ENCODE data around the gene RAMP2. TPM values are rescaled to one million over a fixed set of nuclear protein-coding genes. Genes with fewer than 3 reads are reported as not detected.

RAMP2 gene
- polyA plus RNA-seq, 2 of the 4 experiments (the other 2 are of a cell fraction) = 0.49 to 0.87 TPM

GRCh38 chr17:42779936-42780850, 19.2 kb downstream of the RAMP2 start, which contains the start of gene WNK4:
TSS of gene WNK4 (plus strand) at chr17:42780610. CDS start at chr17:42780699, 89 bp downstream.
- H3K4me3 ChIP-seq = no peak within 1 kb of the TSS
- H3K9me3 ChIP-seq = no peaks in the 10 kb centered on the region
- TF ChIP-seq ZNF302 (CRISPR knock-in tag; IDR thresholded peaks at IDR 0.05) (no peak), NR3C1 (IDR thresholded peaks at IDR 0.05) (no peak), RFX5 (IDR thresholded peaks at IDR 0.05) (no peak), PHF8 (IDR thresholded peaks at IDR 0.05; ENCODE audit: borderline replicate concordance, low read depth) (no peak), FOXS1 (CRISPR knock-in tag; IDR thresholded peaks at IDR 0.05) (no peak), TP53 (CRISPR knock-in tag; IDR thresholded peaks at IDR 0.05) (no peak), JUN (IDR thresholded peaks at IDR 0.05) (0 out of 5 replicates have a peak, but pooled peaks of 1 of the 2 experiments have one; percentile 34)
- H3K27ac ChIP-seq = peak within 1 kb of the TSS in 1 of 2 experiments; percentile 46; a peak in 3 of 6 replicates
- ATAC-seq (peak in 1 of 2 experiments; percentile 46; a peak in 3 of 6 replicates), FAIRE-seq (no peak), DNase-seq (ENCODE audit: low read depth in 1 of 2, low spot score in 1 of 2) (peak in 1 of 2 experiments; percentile 36)
- 80% methylated on average over 49 of the region's 65 CpGs for WGBS (ENCODE audit: missing lambda C conversion rate)
- H3K4me2 ChIP-seq = peak within 1 kb of the TSS; percentile 34
- H3K4me1 ChIP-seq = peaks cover 33% of the 10 kb centered on the region
- ChIA-PET POLR2A (interaction anchor here (1.5 kb wide), 1 partner anchor 44 kb away, joined by 5 read pairs; the partner anchor contains the start of gene BECN1), CTCF (interaction anchor here (0.6 to 2.1 kb wide), 8 partner anchors 14 to 202 kb away, joined by 3 to 8 read pairs (median 4); partner anchors contain the start of genes BECN1, CNTD1 and COA3)

- H3K9me3 ChIP-seq = no peaks in the 10 kb centered on the region
- H3K4me2 ChIP-seq = peak overlapping the region; percentile 34; the same call in 2 of the 3 replicates
- ATAC-seq (no peak), DNase-seq (ENCODE audit: low read depth in 1 of 2, low spot score in 1 of 2) (no peak), FAIRE-seq (no peak)
- ChIA-PET CTCF (interaction anchor here (0.6 to 2.1 kb wide), 8 partner anchors 8 to 222 kb away, joined by 3 to 8 read pairs (median 4); partner anchors contain the start of genes CNTD1, COA3 and VPS25), POLR2A (interaction anchor here (1.2 to 1.5 kb wide), 2 partner anchors 8 to 43 kb away, joined by 5 to 8 read pairs; partner anchors contain the start of genes BECN1 and VPS25)
- peaks cover 30% of the 10 kb centered on the region for H3K4me1 ChIP-seq
- peak overlapping the region in 1 of 2 experiments; percentile 75; a peak in 2 of 6 replicates for H3K27ac ChIP-seq
- WGBS (ENCODE audit: missing lambda C conversion rate) = 90% methylated on average over 25 of the region's 39 CpGs
- no peak for TF ChIP-seq POLR2A (IDR thresholded peaks at IDR 0.05; ENCODE audit: low read length)
- TF ChIP-seq ZNF302 (CRISPR knock-in tag; IDR thresholded peaks at IDR 0.05) = no peak
- no peak for TF ChIP-seq PHF8 (IDR thresholded peaks at IDR 0.05; ENCODE audit: borderline replicate concordance, low read depth)
- no peak for TF ChIP-seq EHF (CRISPR knock-in tag; IDR thresholded peaks at IDR 0.05)
- TF ChIP-seq POLR2AphosphoS2 (conservative IDR thresholded peaks at IDR 0.05; ENCODE audit: low read length) = no peak
- TF ChIP-seq KDM1A (IDR thresholded peaks at IDR 0.05; ENCODE audit: low read depth) = no peak
- TF ChIP-seq TFCP2L1 (CRISPR knock-in tag; IDR thresholded peaks at IDR 0.05) = no peak
- TF ChIP-seq JUNB (IDR thresholded peaks at IDR 0.05) = no peak
- TF ChIP-seq MYC (IDR thresholded peaks at IDR 0.05; ENCODE audit: borderline replicate concordance, low read length) = no peak
- no peak for TF ChIP-seq MAFK (IDR thresholded peaks at IDR 0.05; ENCODE audit: partially characterized antibody)
- no peak for TF ChIP-seq ZFP36 (IDR thresholded peaks at IDR 0.05; ENCODE audit: borderline replicate concordance, partially characterized antibody)
- TF ChIP-seq CHD2 (IDR thresholded peaks at IDR 0.05; ENCODE audit: low read length, partially characterized antibody) = no peak
- no peak for TF ChIP-seq RNF2 (IDR thresholded peaks at IDR 0.05; ENCODE audit: borderline replicate concordance, low read depth)
- no peak overlapping the region for H3K4me3 ChIP-seq
Measured at GRCh38 chr17:42780851-42781638, 20.0 kb downstream of the RAMP2 start.

GRCh38 chr17:42781639-42782165, 20.7 kb downstream of the RAMP2 start:
- DNase-seq (ENCODE audit: low read depth in 1 of 2, low spot score in 1 of 2) (no peak), FAIRE-seq (no peak), ATAC-seq (peak; percentile 3 to 10; a peak in 3 of 6 replicates)
- H3K4me1 ChIP-seq = peaks cover 30% of the 10 kb centered on the region
- no peaks in the 10 kb centered on the region for H3K9me3 ChIP-seq
- H3K4me3 ChIP-seq = no peak overlapping the region
- H3K27ac ChIP-seq = peak overlapping the region in 1 of 2 experiments; percentile 75; a peak in 3 of 6 replicates
- ChIA-PET POLR2A (interaction anchor here (0.6 to 1.5 kb wide), 3 partner anchors 8 to 81 kb away, joined by 3 to 8 read pairs (median 5); partner anchors contain the start of genes BECN1 and VPS25), CTCF (interaction anchor here (0.6 to 2.1 kb wide), 5 partner anchors 8 to 221 kb away, joined by 3 to 8 read pairs (median 4); partner anchors contain the start of genes CNTD1, COA3 and VPS25)
- no peak overlapping the region for H3K4me2 ChIP-seq
- TF ChIP-seq NR3C1 (IDR thresholded peaks at IDR 0.05) = no peak
- no peak for TF ChIP-seq ESRRA (IDR thresholded peaks at IDR 0.05; ENCODE audit: borderline replicate concordance, low read length)
- no peak for TF ChIP-seq HOXB13 (CRISPR knock-in tag; IDR thresholded peaks at IDR 0.05; ENCODE audit: low read depth)
- no peak for TF ChIP-seq ZSCAN20 (CRISPR knock-in tag; IDR thresholded peaks at IDR 0.05)
- no peak for TF ChIP-seq HOXA7 (CRISPR knock-in tag; IDR thresholded peaks at IDR 0.05)
- TF ChIP-seq, protein P1, sequence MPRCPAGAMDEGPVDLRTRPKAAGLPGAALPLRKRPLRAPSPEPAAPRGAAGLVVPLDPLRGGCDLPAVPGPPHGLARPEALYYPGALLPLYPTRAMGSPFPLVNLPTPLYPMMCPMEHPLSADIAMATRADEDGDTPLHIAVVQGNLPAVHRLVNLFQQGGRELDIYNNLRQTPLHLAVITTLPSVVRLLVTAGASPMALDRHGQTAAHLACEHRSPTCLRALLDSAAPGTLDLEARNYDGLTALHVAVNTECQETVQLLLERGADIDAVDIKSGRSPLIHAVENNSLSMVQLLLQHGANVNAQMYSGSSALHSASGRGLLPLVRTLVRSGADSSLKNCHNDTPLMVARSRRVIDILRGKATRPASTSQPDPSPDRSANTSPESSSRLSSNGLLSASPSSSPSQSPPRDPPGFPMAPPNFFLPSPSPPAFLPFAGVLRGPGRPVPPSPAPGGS (IDR thresholded peaks at IDR 0.05) = no peak
- TF ChIP-seq GATA3 (IDR thresholded peaks at IDR 0.05; ENCODE audit: borderline replicate concordance) = no peak
- no peak for TF ChIP-seq REST (IDR thresholded peaks at IDR 0.05)
- 90% methylated on average over 10 of the region's 10 CpGs for WGBS (ENCODE audit: missing lambda C conversion rate)

Measured in A549 (cell line).